OCI-LY3 (cell line): ENCODE data around the gene JAZF1.

Experiments used
- H2AFZ ChIP-seq: fragments of 200-600, 300-600 bp; shearing (Covaris generic); 2 replicates; pipeline ENCODE4 v1.6.0; 2014; ENCODE audit warnings: antibody characterized with exemption, low read depth, low read length
- H3K27ac ChIP-seq: fragments of 200-600, 300-600 bp; sonication (generic); 2 replicates; pipeline ENCODE4 v1.5.1; 2014; ENCODE audit warnings: mild to moderate bottlenecking, low read length, moderate library complexity, mixed read lengths
- H3K27me3 ChIP-seq: fragments of 200-600, 300-600 bp; sonication (generic); 2 replicates; pipeline ENCODE4 v1.6.1; 2014; ENCODE audit warnings: low read depth, low read length, mixed read lengths
- H3K36me3 ChIP-seq: fragments of 200-600, 300-600 bp; sonication (generic); replicated peaks from 2 replicates; pipeline ENCODE3; 2014; ENCODE audit warnings: low read depth, low read length, mixed read lengths
- H3K4me1 ChIP-seq: fragments of 300-600, 200-600 bp; sonication (generic); 2 replicates; pipeline ENCODE4 v1.6.1; 2014; ENCODE audit warnings: low read length, mixed read lengths
- H3K4me2 ChIP-seq: fragments of 200-600, 300-600 bp; sonication (generic); 2 replicates; pipeline ENCODE4 v1.6.1; 2014; ENCODE audit warnings: low read length, mixed read lengths
- H3K4me3 ChIP-seq: fragments of 300-600, 200-600 bp; sonication (generic); 2 replicates; pipeline ENCODE4 v1.5.1; 2014; ENCODE audit warnings: antibody characterized with exemption, mild to moderate bottlenecking, low read length, moderate library complexity
- H3K79me2 ChIP-seq: fragments of 300-600, 200-600 bp; shearing (Covaris generic); 2 replicates; pipeline ENCODE4 v1.6.1; 2014; ENCODE audit warnings: mild to moderate bottlenecking, low read length, mixed read lengths
- H3K9ac ChIP-seq: fragments of 300-600, 200-600 bp; shearing (Covaris generic); 2 replicates; pipeline ENCODE4 v1.6.0; 2014; ENCODE audit warnings: mild to moderate bottlenecking, low read length, moderate library complexity
- H3K9me3 ChIP-seq: fragments of 200-600, 300-600 bp; shearing (Covaris generic); 2 replicates; pipeline ENCODE4 v1.6.1; 2014; ENCODE audit warnings: low read length, mixed read lengths; ENCODE audit not compliant: insufficient read depth
- H4K20me1 ChIP-seq: fragments of 200-600, 300-600 bp; sonication (generic); 2 replicates; pipeline ENCODE4 v1.6.1; 2016; ENCODE audit warnings: low read length, mixed read lengths; ENCODE audit not compliant: insufficient read depth
- EZH2phosphoT487 ChIP-seq: fragments of 200-600 bp; shearing (Covaris generic); IDR thresholded peaks from 2 replicates; pipeline ENCODE4 v1.6.1; 2018; ENCODE audit warnings: antibody characterized with exemption, mixed run types, low read depth
- TF ChIP-seq, protein P1 (sequence below): fragments of 200-600, 300-600 bp; sonication (generic); IDR thresholded peaks from 2 replicates; pipeline ENCODE4 v1.5.1; 2014; ENCODE audit warnings: antibody characterized with exemption, low read length, low read depth

JAZF1 gene

DNA sequence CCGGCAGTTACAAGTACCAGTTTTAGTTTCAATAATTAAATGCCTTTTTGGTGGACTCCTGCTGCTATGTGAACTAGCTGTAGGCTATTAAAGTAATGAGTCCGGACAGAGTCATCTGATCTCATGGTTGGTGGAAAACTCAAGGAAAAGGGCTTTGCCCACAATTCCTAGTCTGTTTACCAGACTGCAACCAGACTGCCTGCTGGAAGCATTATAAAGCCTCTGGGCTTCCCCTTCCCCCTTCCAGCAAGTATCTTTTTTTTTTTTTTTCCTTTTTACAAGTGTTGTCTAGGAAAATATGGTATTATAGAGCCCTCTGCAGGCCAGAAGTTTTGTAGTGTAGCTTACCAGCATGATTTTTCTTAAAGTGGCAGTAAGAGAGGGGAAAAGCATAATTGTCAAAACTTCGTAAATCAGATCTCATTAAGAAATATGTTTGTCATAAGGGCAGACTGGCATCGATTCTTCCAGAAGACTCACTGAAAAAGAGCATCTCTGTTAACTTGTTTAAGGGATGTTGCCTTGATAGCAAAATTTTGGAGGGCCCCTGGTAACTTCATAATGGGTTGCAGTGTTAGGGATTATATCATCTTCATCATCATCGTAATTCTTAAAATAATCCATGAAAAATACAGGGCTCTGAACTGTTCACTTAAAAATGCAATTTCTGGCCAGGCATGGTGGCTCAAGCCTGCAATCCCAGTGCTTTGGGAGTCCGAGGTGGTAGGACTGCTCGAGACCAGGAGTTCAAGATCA, 259.3 kb downstream of the JAZF1 start:
- Histone ChIP-seq H3K79me2 (no peaks in the 10 kb centered on the region), H3K4me3 (peak overlapping the region; percentile 75), H3K4me2 (peak overlapping the region; percentile 83), H2AFZ (no peak overlapping the region), H3K27me3 (no peaks in the 10 kb centered on the region), H3K27ac (no peak overlapping the region), H3K9ac (peak overlapping the region; percentile 33), H3K36me3 (no peaks in the 10 kb centered on the region), H3K9me3 (no peaks in the 10 kb centered on the region), H4K20me1 (peaks cover 28% of the 10 kb centered on the region; the same call in 1 of the 2 replicates), H3K4me1 (peaks cover 43% of the 10 kb centered on the region)
- TF ChIP-seq, protein P1, sequence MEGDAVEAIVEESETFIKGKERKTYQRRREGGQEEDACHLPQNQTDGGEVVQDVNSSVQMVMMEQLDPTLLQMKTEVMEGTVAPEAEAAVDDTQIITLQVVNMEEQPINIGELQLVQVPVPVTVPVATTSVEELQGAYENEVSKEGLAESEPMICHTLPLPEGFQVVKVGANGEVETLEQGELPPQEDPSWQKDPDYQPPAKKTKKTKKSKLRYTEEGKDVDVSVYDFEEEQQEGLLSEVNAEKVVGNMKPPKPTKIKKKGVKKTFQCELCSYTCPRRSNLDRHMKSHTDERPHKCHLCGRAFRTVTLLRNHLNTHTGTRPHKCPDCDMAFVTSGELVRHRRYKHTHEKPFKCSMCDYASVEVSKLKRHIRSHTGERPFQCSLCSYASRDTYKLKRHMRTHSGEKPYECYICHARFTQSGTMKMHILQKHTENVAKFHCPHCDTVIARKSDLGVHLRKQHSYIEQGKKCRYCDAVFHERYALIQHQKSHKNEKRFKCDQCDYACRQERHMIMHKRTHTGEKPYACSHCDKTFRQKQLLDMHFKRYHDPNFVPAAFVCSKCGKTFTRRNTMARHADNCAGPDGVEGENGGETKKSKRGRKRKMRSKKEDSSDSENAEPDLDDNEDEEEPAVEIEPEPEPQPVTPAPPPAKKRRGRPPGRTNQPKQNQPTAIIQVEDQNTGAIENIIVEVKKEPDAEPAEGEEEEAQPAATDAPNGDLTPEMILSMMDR = peak; percentile 66
- no peak for TF ChIP-seq EZH2phosphoT487

DNA sequence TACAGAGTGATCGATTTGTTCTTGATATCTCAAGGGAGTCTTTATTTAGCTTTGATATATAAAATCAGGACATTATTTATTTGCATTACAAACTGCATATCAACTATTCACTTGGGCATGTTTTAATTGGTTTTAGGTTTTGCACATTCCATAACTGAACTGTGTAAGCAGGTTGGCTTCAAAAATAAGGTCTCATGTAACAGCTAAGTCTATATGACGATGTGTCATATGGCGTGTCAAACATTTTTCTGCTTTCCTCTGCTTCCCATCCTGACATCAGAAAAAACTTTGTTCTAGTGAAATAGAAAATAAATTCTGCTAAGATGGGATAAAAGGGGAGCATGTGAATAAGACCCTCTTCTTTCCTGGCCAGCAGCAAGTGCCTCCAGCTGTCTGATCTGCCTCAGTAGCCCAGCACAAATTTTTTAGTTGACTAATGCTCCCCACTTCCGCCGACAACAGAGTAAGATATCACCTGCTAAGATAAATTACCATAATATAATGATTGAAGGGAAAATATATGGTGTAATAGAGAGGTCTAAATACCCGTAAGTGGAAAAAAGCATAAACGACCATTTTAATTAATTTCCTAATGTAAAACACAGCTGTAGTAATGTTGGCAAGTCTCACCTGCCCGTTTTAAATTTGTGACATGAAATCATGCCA, 260.2 kb downstream of the JAZF1 start:
- Histone ChIP-seq H2AFZ (no peak overlapping the region), H4K20me1 (peaks cover 20% of the 10 kb centered on the region; the same call in 1 of the 2 replicates), H3K9me3 (no peaks in the 10 kb centered on the region), H3K9ac (peak overlapping the region; percentile 33; the same call in 1 of the 2 replicates), H3K27ac (no peak overlapping the region), H3K27me3 (no peaks in the 10 kb centered on the region), H3K4me1 (peaks cover 35% of the 10 kb centered on the region), H3K4me3 (peak overlapping the region; percentile 75), H3K4me2 (peak overlapping the region; percentile 83), H3K79me2 (no peaks in the 10 kb centered on the region), H3K36me3 (no peaks in the 10 kb centered on the region)
- no peak for TF ChIP-seq EZH2phosphoT487
- TF ChIP-seq, protein P1 = no peak

DNA sequence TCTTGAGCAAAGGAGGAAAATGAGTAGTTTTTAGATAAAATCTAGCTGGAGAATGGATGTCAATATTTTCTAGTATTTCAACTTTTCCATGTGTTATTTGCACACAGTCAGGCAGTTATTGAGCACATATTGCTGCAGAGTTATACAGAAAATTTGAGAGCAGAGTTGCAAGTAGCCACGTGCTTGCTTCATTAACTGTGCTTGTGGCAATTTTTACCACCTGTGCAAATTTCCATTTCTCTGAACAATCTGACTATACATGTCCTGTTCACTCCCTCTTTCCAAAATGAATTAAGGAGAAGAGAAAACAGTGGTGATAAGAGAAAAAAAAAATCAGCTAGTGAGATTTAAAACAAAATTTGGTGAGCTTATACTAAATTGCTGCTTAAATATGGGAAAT, 262.1 kb downstream of the JAZF1 start:
- no peak overlapping the region for H3K4me3 ChIP-seq
- no peak overlapping the region; the same call in 1 of the 2 replicates for H3K4me2 ChIP-seq
- H2AFZ ChIP-seq = no peak overlapping the region
- H3K4me1 ChIP-seq = peaks cover 35% of the 10 kb centered on the region
- no peaks in the 10 kb centered on the region for H3K36me3 ChIP-seq
- no peak overlapping the region for H3K9ac ChIP-seq
- no peaks in the 10 kb centered on the region for H3K79me2 ChIP-seq
- no peak for TF ChIP-seq EZH2phosphoT487
- TF ChIP-seq, protein P1 = no peak
- H4K20me1 ChIP-seq = peaks cover 18% of the 10 kb centered on the region; the same call in 1 of the 2 replicates
- H3K27ac ChIP-seq = no peak overlapping the region
- H3K9me3 ChIP-seq = no peaks in the 10 kb centered on the region
- H3K27me3 ChIP-seq = no peaks in the 10 kb centered on the region

DNA sequence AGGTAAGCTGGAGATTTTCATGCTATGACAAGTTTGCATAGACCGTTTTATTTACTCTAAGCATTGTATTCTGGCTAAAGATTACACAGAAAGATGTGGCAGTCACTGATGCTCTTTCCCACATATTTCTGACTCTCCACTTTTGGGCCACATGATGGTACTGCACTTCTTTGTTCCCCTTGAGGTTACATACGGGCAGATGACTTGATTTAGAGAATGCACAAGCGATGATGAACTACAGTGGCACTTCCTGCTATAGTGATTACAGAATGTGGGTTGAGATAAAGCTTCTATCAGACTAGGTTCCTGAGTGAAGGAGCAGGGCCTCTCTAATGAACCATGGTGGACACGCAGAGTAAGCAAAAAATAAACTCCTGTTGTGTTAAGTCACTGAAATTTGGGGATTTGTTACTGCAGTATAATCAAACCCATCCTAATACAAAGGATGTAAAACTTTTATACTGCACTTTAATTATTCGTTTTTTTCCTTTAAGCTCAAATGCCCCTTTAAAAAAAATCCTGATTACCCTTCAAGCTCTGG, 262.8 kb downstream of the JAZF1 start:
- Histone ChIP-seq H3K4me3 (no peak overlapping the region), H3K27me3 (no peaks in the 10 kb centered on the region), H3K27ac (no peak overlapping the region), H3K79me2 (no peaks in the 10 kb centered on the region), H3K9me3 (no peaks in the 10 kb centered on the region), H3K9ac (no peak overlapping the region), H3K4me2 (no peak overlapping the region), H4K20me1 (peaks cover 12% of the 10 kb centered on the region; the same call in 1 of the 2 replicates), H3K4me1 (peaks cover 28% of the 10 kb centered on the region), H3K36me3 (no peaks in the 10 kb centered on the region), H2AFZ (no peak overlapping the region)
- TF ChIP-seq, protein P1 = no peak
- no peak for TF ChIP-seq EZH2phosphoT487
